Right hindlimb (tissue), 1 donor: Measurements from ENCODE around the gene LRRTM3.

Source experiments
- DNase-seq: peaks from one replicate; pipeline ENCODE4 v3.0.0-alpha.2; 2018

LRRTM3 gene

GRCh38 chr10:67036808-67037207, 111.0 kb downstream of the LRRTM3 start:
- no peak for DNase-seq

GRCh38 chr10:67043041-67043440, 117.2 kb downstream of the LRRTM3 start:
- no peak for DNase-seq

- DNase-seq, result no peak
Observed at GRCh38 chr10:67045404-67045803, 119.6 kb downstream of the LRRTM3 start.

- no peak for DNase-seq
Observed at GRCh38 chr10:67046507-67046906, 120.7 kb downstream of the LRRTM3 start.

GRCh38 chr10:67049988-67050387, 124.2 kb downstream of the LRRTM3 start:
- DNase-seq, result no peak

GRCh38 chr10:67050415-67050814, 124.6 kb downstream of the LRRTM3 start:
- no peak for DNase-seq

- DNase-seq, result no peak
Observed at GRCh38 chr10:67072654-67073053, 146.8 kb downstream of the LRRTM3 start.

GRCh38 chr10:67075491-67075971, 149.7 kb downstream of the LRRTM3 start:
- DNase-seq, result no peak

- DNase-seq, result no peak
Observed at GRCh38 chr10:67076144-67076543, 150.3 kb downstream of the LRRTM3 start.

GRCh38 chr10:67077376-67077775, 151.5 kb downstream of the LRRTM3 start:
- no peak for DNase-seq

GRCh38 chr10:67079126-67079525, 153.3 kb downstream of the LRRTM3 start:
- no peak for DNase-seq

GRCh38 chr10:67086327-67087134, 160.7 kb downstream of the LRRTM3 start:
- no peak for DNase-seq

GRCh38 chr10:67087135-67087425, 161.2 kb downstream of the LRRTM3 start:
- DNase-seq, result no peak

- no peak for DNase-seq
Observed at GRCh38 chr10:67088036-67088435, 162.2 kb downstream of the LRRTM3 start.

GRCh38 chr10:67095531-67095930, 169.7 kb downstream of the LRRTM3 start:
- no peak for DNase-seq

GRCh38 chr10:67098461-67098860, 172.6 kb downstream of the LRRTM3 start:
- no peak for DNase-seq

- no peak for DNase-seq
Observed at GRCh38 chr10:67100951-67101350, 175.1 kb downstream of the LRRTM3 start.

GRCh38 chr10:67107670-67108069, 181.8 kb downstream of the LRRTM3 start:
- no peak for DNase-seq

- no peak for DNase-seq
Observed at GRCh38 chr10:67110286-67110685, 184.4 kb downstream of the LRRTM3 start.

GRCh38 chr10:67112765-67113164, 186.9 kb downstream of the LRRTM3 start:
- no peak for DNase-seq

- no peak for DNase-seq
Observed at GRCh38 chr10:67114945-67115344, 189.1 kb downstream of the LRRTM3 start.

- no peak for DNase-seq
Observed at GRCh38 chr10:67115972-67116371, 190.1 kb downstream of the LRRTM3 start.

GRCh38 chr10:67119651-67120050, 193.8 kb downstream of the LRRTM3 start:
- no peak for DNase-seq

GRCh38 chr10:67127441-67127840, 201.6 kb downstream of the LRRTM3 start:
- no peak for DNase-seq

GRCh38 chr10:67140641-67141040, 214.8 kb downstream of the LRRTM3 start:
- no peak for DNase-seq
